GM12864 (cell line): ENCODE measurements around the gene APOE.
A peak's percentile ranks its signal among the peaks of the same experiment; 100 is the strongest.

Experiments used
- DNase-seq: peaks from one replicate; pipeline ENCODE4 v3.0.0-alpha.2; 2011; ENCODE audit warnings: low read depth
- H3K4me3 ChIP-seq: 2 replicates; pipeline ENCODE4 v1.5.1; 2011; ENCODE audit warnings: mild to moderate bottlenecking, low read depth, low read length, control low read depth
- TF ChIP-seq, protein P1 (sequence below): IDR thresholded peaks from 2 replicates; pipeline ENCODE4 v1.5.1; 2011; ENCODE audit warnings: low read depth, mild to moderate bottlenecking, moderate library complexity, low read length, control low read depth, inconsistent platforms; ENCODE audit errors: missing control alignments

APOE gene

GRCh38 chr19:44930088-44930487, 24.5 kb downstream of the APOE start:
- TF ChIP-seq, protein P1, sequence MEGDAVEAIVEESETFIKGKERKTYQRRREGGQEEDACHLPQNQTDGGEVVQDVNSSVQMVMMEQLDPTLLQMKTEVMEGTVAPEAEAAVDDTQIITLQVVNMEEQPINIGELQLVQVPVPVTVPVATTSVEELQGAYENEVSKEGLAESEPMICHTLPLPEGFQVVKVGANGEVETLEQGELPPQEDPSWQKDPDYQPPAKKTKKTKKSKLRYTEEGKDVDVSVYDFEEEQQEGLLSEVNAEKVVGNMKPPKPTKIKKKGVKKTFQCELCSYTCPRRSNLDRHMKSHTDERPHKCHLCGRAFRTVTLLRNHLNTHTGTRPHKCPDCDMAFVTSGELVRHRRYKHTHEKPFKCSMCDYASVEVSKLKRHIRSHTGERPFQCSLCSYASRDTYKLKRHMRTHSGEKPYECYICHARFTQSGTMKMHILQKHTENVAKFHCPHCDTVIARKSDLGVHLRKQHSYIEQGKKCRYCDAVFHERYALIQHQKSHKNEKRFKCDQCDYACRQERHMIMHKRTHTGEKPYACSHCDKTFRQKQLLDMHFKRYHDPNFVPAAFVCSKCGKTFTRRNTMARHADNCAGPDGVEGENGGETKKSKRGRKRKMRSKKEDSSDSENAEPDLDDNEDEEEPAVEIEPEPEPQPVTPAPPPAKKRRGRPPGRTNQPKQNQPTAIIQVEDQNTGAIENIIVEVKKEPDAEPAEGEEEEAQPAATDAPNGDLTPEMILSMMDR, result no peak
- no peak overlapping the region for H3K4me3 ChIP-seq
- no peak for DNase-seq

DNA sequence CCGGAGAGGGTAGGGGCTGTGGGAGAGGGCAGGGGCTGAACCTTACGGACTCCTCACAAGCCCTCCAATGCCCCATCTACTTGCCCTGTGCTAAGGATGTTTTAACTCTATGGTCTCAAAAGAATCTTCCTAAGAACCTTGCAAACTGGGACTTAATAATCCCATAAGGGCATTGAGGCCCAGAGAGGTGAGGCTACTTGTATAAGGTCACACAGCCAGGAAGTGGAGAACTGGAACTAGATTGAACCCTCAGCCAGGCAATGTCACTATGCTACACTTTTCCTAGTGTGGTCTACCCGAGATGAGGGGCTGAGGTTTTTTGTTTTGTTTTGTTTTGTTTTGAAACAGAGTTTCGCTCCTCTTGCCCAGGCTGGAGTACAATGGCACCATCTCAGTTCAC, 25.9 kb downstream of the APOE start:
- TF ChIP-seq, protein P1, result no peak
- DNase-seq, result no peak

GRCh38 chr19:44939668-44940067, 34.1 kb downstream of the APOE start:
- DNase-seq, result no peak
- H3K4me3 ChIP-seq, result no peak overlapping the region
- TF ChIP-seq, protein P1, result no peak

More for the DNA sequence above, 25.9 kb downstream of the APOE start:
- H3K4me3 ChIP-seq, result no peak overlapping the region

DNA sequence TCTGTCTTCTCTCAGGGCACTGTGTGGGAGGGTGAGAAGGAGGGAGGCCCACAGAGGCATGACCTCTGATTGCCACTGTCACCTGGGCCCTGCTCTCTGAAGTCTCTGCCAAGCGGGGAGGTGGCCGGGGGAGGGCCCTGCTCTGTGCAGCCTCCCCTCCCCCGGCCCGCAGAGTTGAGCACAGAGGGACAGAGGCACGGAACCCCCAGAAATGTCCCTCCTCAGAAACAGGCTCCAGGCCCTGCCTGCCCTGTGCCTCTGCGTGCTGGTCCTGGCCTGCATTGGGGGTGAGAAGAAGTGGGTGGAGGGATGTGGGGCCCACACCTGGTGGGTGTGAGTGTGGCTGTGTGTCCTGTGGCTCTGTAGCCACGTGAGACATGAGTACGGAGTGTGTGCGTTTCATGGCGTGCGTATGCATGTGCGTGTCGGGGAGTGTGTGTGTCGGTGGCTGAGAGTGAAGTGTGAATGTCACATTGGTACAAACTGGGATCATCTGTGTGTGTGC, 36.5 kb downstream of the APOE start, which contains the start of gene APOC4:
TSS of gene APOC4 (plus strand) at position 171 of the 505 bp plus-strand sequence. CDS start at position 212, 41 bp downstream.
- TF ChIP-seq, protein P1, result no peak
- no peak for DNase-seq
- no peak within 1 kb of the TSS for H3K4me3 ChIP-seq

DNA sequence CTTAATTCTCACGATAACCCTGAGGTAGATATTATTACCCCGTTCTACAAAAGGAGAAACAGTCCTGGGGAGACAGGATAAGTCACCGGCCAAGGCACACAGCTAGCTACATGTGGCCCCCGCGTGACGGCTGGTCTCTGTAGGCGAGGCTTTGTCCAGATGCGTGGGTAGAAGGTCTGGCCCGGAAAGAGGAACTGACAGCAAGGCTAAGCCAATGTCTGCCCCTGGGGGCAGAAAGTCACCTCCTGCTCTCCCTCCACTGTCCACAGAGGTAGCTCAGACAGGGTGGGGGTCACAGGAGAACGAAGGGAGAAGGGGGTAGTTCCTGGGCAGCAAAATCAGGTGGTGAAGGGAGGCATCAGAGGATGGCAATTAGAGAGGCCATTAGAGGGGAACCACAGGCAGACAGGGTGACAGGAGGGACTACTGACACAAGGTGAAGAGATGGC, 38.2 kb downstream of the APOE start:
- peak; percentile 73 for DNase-seq
- TF ChIP-seq, protein P1, result peak; percentile 18

GRCh38 chr19:44947041-44947581, 41.5 kb downstream of the APOE start:
- DNase-seq, result no peak
- TF ChIP-seq, protein P1, result no peak

More for the DNA sequence above, 38.2 kb downstream of the APOE start:
- H3K4me3 ChIP-seq, result no peak overlapping the region

DNA sequence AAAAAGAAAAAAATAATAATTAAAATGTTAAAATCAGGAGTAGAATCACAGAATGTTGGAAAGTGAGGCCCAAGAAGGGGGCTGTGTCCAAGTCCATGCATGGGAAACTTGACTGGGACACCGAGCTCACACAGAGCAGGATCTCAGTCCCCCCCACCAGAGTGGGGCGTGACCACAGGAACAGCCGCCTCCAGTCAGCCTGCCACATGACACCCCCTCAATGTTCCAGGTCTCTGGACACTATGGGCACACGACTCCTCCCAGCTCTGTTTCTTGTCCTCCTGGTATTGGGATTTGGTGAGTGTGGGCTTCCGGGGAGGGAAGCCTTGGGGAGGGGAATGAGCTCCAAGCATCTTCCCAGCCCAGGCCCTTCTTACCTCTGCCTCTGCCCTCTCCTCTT, 42.6 kb downstream of the APOE start:
- no peak overlapping the region for H3K4me3 ChIP-seq
- TF ChIP-seq, protein P1, result no peak
- no peak for DNase-seq

More at GRCh38 chr19:44947041-44947581, 41.5 kb downstream of the APOE start:
- H3K4me3 ChIP-seq, result no peak overlapping the region
